Brain microvascular endothelial cell (primary cell): Measurements from ENCODE around the gene SCN2B.

ENCODE experiments used
- DNase-seq: peaks from one replicate; pipeline ENCODE4 v3.0.0-alpha.2; 2020
- H3K27ac ChIP-seq: fragments of 250-450 bp; sonication (Bioruptor Pico); 2 replicates; pipeline ENCODE4 v1.5.1; 2020; ENCODE audit warnings: mild to moderate bottlenecking, moderate library complexity
- H3K27me3 ChIP-seq: fragments of 250-450 bp; sonication (Bioruptor Pico); replicated peaks from 2 replicates; pipeline ENCODE4 v1.5.1; 2020; ENCODE audit warnings: mild to moderate bottlenecking
- H3K36me3 ChIP-seq: fragments of 250-450 bp; sonication (Bioruptor Pico); replicated peaks from 2 replicates; pipeline ENCODE4 v1.5.1; 2020; ENCODE audit warnings: mild to moderate bottlenecking
- H3K4me3 ChIP-seq: 2 replicates; pipeline ENCODE4 v1.5.1; 2011; ENCODE audit warnings: low read depth, mild to moderate bottlenecking, control low read depth, low read length, moderate library complexity
- CTCF ChIP-seq: IDR thresholded peaks from 2 replicates; pipeline ENCODE4 v1.5.1; 2011; ENCODE audit warnings: low read depth, mild to moderate bottlenecking, moderate library complexity, low read length, control low read depth, inconsistent platforms; ENCODE audit errors: missing control alignments
- in situ Hi-C: cut with HindIII; loops from 2 replicates; pipeline ENCODE4 v1.10.0; 2017; ENCODE audit warnings: low sequenced_read_pairs, low pct_ligation_motif_present

The SCN2B gene

DNA sequence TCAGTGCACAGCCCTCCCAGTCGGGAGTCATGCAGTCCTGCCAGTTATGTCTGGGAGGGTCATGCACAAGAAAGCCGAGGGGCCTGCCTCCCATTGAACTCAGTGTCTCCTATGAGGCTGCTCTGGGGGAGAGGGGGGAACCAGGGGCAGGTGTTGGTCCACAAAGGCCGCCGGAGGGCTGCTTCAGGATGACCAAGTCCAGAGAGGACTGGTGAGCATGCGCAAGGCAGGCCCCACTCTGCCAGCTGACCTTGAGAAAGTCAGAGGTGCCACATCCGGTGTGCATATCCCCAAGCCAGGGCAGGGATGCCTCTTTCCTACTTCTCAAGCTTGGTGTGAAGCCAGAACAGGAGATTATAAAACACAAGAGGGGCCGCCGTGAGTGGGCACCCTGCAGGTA lies 28.2 kb downstream of the SCN2B start:
- no peaks in the 10 kb centered on the region for H3K36me3 ChIP-seq
- H3K27me3 ChIP-seq, result peaks cover 48% of the 10 kb centered on the region
- no peak for TF ChIP-seq CTCF
- no peak for DNase-seq
- no peak overlapping the region for H3K27ac ChIP-seq
- H3K4me3 ChIP-seq, result no peak overlapping the region
- in situ Hi-C loops, result no loop called here

- Histone ChIP-seq H3K4me3 (no peak overlapping the region), H3K36me3 (no peaks in the 10 kb centered on the region), H3K27ac (no peak overlapping the region), H3K27me3 (peaks cover 40% of the 10 kb centered on the region)
- TF ChIP-seq CTCF, result no peak
- in situ Hi-C loops, result no loop called here
- DNase-seq, result no peak
Measured at GRCh38 chr11:118147502-118147901, 28.9 kb downstream of the SCN2B start.

- in situ Hi-C loops, result no loop called here
- DNase-seq, result no peak
- no peak overlapping the region for H3K4me3 ChIP-seq
- TF ChIP-seq CTCF, result no peak
- H3K27ac ChIP-seq, result no peak overlapping the region
- H3K27me3 ChIP-seq, result peaks cover 33% of the 10 kb centered on the region
- no peaks in the 10 kb centered on the region for H3K36me3 ChIP-seq
Measured at GRCh38 chr11:118146554-118146953, 29.9 kb downstream of the SCN2B start.

DNA sequence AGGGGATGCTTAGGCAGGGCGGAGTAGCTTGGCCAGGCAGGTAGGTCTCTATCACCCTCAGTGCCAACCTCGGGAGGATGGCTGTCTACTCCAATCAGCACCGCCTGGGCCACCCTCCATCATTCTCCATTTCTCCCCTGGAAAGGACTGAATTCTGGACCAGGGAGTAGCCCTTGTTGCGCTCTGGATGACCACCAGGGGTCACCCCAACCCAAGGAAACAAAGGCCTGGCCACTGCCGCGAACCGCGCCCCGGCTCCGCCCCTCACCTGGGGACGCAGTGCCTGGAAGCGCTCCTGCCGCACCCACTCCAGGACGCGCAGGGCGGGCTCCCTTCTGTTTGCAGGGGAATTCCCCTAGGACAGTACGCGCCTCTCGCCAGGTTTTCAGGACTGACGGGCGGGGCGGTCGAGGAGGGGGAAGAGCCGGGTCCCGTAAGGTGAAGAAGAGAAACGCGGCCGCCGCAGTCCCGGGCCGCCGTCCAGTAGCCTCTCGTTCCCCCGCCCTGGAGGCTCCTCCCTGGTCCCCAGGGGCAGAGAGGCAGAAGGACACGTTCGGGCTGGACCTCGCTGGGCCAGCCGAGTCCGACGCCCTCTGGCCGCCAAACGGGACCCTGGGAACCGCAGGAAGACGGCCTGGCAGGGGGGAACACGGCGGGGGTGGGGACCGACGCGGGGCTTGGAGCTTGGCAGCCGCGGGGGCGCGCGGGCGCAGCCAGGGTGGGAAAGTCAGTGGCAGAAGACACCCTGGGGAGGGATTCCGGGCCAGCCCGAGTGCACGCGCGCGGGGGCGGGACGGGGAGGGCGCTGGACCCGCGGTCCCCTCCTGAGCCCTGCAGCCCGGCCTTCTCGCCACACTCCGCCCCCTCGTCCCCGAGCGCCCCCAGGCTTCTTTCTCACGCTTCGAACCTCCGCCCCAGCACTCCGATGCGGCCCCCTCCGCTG lies 30.9 kb downstream of the SCN2B start:
- Histone ChIP-seq H3K27me3 (peaks cover 27% of the 10 kb centered on the region), H3K4me3 (peak overlapping the region; percentile 53), H3K27ac (no peak overlapping the region), H3K36me3 (no peaks in the 10 kb centered on the region)
- peak; percentile 52 for DNase-seq
- TF ChIP-seq CTCF, result peak; percentile 93
- in situ Hi-C loops, result no loop called here

DNA sequence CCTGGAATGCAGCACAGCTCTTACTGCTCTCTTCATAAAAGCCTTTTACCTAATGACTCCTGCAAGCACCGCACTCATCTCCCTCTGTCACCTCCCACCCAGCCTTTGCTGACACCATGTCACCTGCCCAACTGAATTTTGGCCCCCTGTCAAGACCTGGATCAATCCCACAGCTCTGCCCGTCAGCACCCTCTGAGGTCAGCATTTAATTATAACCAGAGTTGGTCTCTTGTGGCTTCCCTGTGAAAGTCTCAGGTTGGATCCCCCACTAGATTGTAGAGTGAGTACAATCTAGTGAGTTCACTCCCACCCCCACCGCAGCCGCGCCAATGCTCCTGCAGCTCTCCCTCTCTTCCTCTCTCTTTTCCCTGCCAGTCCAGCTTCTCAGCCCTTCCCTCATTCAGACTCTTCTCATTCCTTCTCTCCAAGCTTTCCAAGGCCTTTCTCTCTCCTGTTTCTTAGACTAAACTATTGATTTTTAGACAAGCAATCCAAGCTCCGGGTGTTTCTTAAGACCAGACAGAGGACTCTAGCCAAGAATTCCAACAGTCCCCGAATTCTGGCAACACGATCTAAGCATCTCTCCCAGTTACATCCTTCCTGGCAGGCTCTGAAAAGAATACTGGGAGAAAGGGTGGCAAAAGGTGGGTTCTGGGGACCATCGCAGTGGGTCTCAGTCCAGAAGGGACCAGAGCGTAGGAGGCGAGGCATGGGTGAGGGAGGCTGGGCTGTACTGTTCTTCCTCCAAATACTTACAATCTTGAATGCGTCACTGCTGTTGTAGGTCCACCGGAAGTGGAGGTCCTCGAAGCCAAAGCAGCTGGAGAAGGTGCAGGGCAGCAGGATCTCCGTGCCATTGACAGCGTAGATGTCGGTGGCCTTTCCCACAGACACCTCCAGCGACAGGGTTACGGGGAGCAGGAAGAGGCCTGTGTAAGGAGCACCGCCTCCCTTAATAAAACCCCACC lies 31.9 kb downstream of the SCN2B start:
- Histone ChIP-seq H3K36me3 (no peaks in the 10 kb centered on the region), H3K27me3 (peaks cover 22% of the 10 kb centered on the region), H3K4me3 (no peak overlapping the region), H3K27ac (no peak overlapping the region)
- no peak for TF ChIP-seq CTCF
- DNase-seq, result no peak
- in situ Hi-C loops, result no loop called here
